PC-3 (cell line): ENCODE measurements around the gene RAD17. TPM values are rescaled to one million over a fixed set of nuclear protein-coding genes. Genes with fewer than 3 reads are reported as not detected.
"Not testable (repeated sequence)": the region's sequence is repeated elsewhere in the genome, so short reads cannot be mapped to it uniquely, and the experiment has no call there.

ENCODE experiments used
- ATAC-seq: fragments of 200-7000 bp; cut with Tn5 transposase; 2 replicates; pipeline ENCODE4 v1.9.1; 2020; ENCODE audit warnings: mild to moderate bottlenecking, moderate library complexity
- BruUV-seq: library from RNA; stranded (reverse); fragments of 400-500 nt; replicated peaks from 2 replicates; lab custom pipeline; 2021; lab: Mats Ljungman, UMichigan
- CTCF ChIA-PET: fragments of 300-600 bp; sonication (Branson Sonifier 250); formaldehyde crosslinking; loops from one replicate; lab custom pipeline; 2022; ENCODE audit warnings: antibody characterized with exemption; lab: Charles Lee
- POLR2A ChIA-PET: fragments of 300-600 bp; sonication (Branson Sonifier 250); formaldehyde crosslinking; loops from one replicate; lab custom pipeline; 2022; ENCODE audit warnings: antibody characterized with exemption; ENCODE audit not compliant: unreplicated experiment; lab: Charles Lee
- DNase-seq: peaks from one replicate; pipeline ENCODE4 v3.0.0-alpha.2; 2015
- H2AFZ ChIP-seq: fragments of 300-600 bp; sonication (generic); 2 replicates; pipeline ENCODE4 v1.6.0; 2016; ENCODE audit warnings: antibody characterized with exemption, low read length
- H3F3A ChIP-seq: fragments of 300-600 bp; sonication (generic); one replicate; pipeline ENCODE4 v1.6.0; 2017; ENCODE audit warnings: antibody characterized with exemption, low read length, control low read depth, mild to moderate bottlenecking; ENCODE audit not compliant: unreplicated experiment
- H3K27ac ChIP-seq: fragments of 300-600 bp; sonication (generic); 2 replicates; pipeline ENCODE4 v1.5.1; 2016; ENCODE audit warnings: mild to moderate bottlenecking, low read length
- H3K27me3 ChIP-seq: fragments of 300-600 bp; sonication (generic); 2 replicates; pipeline ENCODE4 v1.6.1; 2016; ENCODE audit warnings: low read length, mixed read lengths
- H3K36me3 ChIP-seq: fragments of 300-600 bp; sonication (generic); 2 replicates; pipeline ENCODE4 v1.6.1; 2016; ENCODE audit warnings: low read depth, mixed run types, low read length, mixed read lengths
- H3K4me1 ChIP-seq: fragments of 300-600 bp; sonication (generic); 2 replicates; pipeline ENCODE4 v1.5.1; 2016; ENCODE audit warnings: low read length; ENCODE audit not compliant: insufficient read depth
- H3K4me2 ChIP-seq: fragments of 300-600 bp; sonication (generic); 2 replicates; pipeline ENCODE4 v1.6.0; 2016; ENCODE audit warnings: low read length
- H3K4me3 ChIP-seq: fragments of 300-600 bp; sonication (generic); 2 replicates; pipeline ENCODE4 v1.5.1; 2016; ENCODE audit warnings: mild to moderate bottlenecking, low read length, mixed read lengths
- H3K79me2 ChIP-seq: fragments of 300-600 bp; sonication (generic); 2 replicates; pipeline ENCODE4 v1.6.1; 2017; ENCODE audit warnings: low read length, mixed read lengths
- H3K9ac ChIP-seq: fragments of 300-600 bp; sonication (generic); 2 replicates; pipeline ENCODE4 v1.6.0; 2016; ENCODE audit warnings: mild to moderate bottlenecking, low read length
- H3K9me2 ChIP-seq: fragments of 300-600 bp; sonication (generic); replicated peaks from 2 replicates; pipeline ENCODE4 v1.6.1; 2016; ENCODE audit warnings: mixed run types, low read length, mixed read lengths
- H3K9me3 ChIP-seq: fragments of 300-600 bp; sonication (generic); 2 replicates; pipeline ENCODE4 v1.6.1; 2016; ENCODE audit warnings: low read length, mixed read lengths
- H4K20me1 ChIP-seq: fragments of 300-600 bp; sonication (generic); 2 replicates; pipeline ENCODE4 v1.6.1; 2016; ENCODE audit warnings: low read length, mixed read lengths
- EZH2 ChIP-seq: fragments of 300-600 bp; sonication (generic); IDR thresholded peaks from one replicate; pipeline ENCODE4 v1.6.1; 2017; ENCODE audit warnings: antibody characterized with exemption, mild to moderate bottlenecking, low read length; ENCODE audit not compliant: unreplicated experiment
- EZH2phosphoT487 ChIP-seq: fragments of 300-600 bp; sonication (generic); IDR thresholded peaks from 2 replicates; pipeline ENCODE4 v1.6.1; 2018; ENCODE audit warnings: mild to moderate bottlenecking, antibody characterized with exemption, low read length, borderline replicate concordance
- intact Hi-C: fragments of 100-400 bp; cut with micrococcal nuclease; formaldehyde crosslinking; loops from 2 replicates; pipeline ENCODE4 v1.9.0; 2023
- total RNA-seq: library from RNA; depleted of rRNA; stranded (reverse); fragments of >200 nt; gene quantifications from 2 replicates; pipeline ENCODE4 v1.2.3, GENCODE V29; 2014
- TF ChIP-seq, protein P1 (sequence below): fragments of 300-600 bp; sonication (generic); conservative IDR thresholded peaks from 2 replicates; pipeline ENCODE4 v1.5.1; 2017; ENCODE audit warnings: antibody characterized with exemption, low read depth, mild to moderate bottlenecking, low read length

Gene RAD17
- total RNA-seq, 1 experiment from 2014 or later: 13.5 TPM

DNA sequence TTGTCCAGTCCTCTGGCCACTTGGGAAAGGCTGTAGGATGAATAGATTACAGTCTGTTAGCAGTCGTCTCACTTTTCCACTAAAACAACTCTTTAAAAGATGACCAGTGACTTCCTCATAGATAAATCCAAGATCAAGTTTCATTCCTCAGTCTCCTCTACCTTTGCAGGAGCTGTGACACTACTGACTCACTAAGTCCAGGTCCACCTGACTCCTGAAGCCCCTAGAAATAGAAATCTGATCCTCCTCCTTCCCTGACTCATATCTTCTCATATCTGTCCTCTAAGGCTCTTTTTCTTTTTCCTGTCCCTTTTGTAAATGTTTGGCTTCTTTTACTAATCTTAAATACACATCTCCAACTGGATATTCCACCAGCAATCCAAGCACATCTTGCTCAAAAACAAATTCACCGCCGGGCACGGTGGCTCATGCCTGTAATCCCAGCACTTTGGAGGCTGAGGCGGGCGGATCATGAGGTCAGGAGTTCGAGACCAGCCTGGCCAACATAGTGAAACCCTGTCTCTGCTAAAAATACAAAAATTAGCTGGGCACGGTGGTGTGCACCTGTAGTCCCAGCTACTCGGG lies 39.6 kb upstream of the RAD17 start:
- TF ChIP-seq EZH2 (no peak), EZH2phosphoT487 (no peak)
- TF ChIP-seq, protein P1, sequence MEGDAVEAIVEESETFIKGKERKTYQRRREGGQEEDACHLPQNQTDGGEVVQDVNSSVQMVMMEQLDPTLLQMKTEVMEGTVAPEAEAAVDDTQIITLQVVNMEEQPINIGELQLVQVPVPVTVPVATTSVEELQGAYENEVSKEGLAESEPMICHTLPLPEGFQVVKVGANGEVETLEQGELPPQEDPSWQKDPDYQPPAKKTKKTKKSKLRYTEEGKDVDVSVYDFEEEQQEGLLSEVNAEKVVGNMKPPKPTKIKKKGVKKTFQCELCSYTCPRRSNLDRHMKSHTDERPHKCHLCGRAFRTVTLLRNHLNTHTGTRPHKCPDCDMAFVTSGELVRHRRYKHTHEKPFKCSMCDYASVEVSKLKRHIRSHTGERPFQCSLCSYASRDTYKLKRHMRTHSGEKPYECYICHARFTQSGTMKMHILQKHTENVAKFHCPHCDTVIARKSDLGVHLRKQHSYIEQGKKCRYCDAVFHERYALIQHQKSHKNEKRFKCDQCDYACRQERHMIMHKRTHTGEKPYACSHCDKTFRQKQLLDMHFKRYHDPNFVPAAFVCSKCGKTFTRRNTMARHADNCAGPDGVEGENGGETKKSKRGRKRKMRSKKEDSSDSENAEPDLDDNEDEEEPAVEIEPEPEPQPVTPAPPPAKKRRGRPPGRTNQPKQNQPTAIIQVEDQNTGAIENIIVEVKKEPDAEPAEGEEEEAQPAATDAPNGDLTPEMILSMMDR: no peak
- peak; percentile 92 for DNase-seq
- H3K9me3 ChIP-seq: no peaks in the 10 kb centered on the region
- no peak overlapping the region for H3K9ac ChIP-seq
- ATAC-seq: peak; percentile 80
- peak overlapping the region; percentile 55 for H3K4me2 ChIP-seq
- H3K4me1 ChIP-seq: peaks cover 12% of the 10 kb centered on the region; the same call in 1 of the 2 replicates
- H3F3A ChIP-seq: peaks cover 4% of the 10 kb centered on the region
- ChIA-PET CTCF (interaction anchor here (0.5 kb wide), 1 partner anchor 176 kb away, joined by 5 read pairs; no protein-coding TSS in a partner anchor), POLR2A (no interaction called here)
- H4K20me1 ChIP-seq: no peaks in the 10 kb centered on the region
- no peaks in the 10 kb centered on the region for H3K9me2 ChIP-seq
- H3K4me3 ChIP-seq: no peak overlapping the region
- intact Hi-C loops: loop anchor here (1.0 to 5.0 kb wide), 2 partner anchors 37 to 91 kb away; partner anchors contain the start of genes AK6, RAD17 and TAF9
- H2AFZ ChIP-seq: no peak overlapping the region
- H3K27me3 ChIP-seq: no peaks in the 10 kb centered on the region
- peak overlapping the region; percentile 68 for H3K27ac ChIP-seq
- peaks cover 16% of the 10 kb centered on the region for H3K79me2 ChIP-seq
- H3K36me3 ChIP-seq: no peaks in the 10 kb centered on the region
- BruUV-seq: no TSS peak

DNA sequence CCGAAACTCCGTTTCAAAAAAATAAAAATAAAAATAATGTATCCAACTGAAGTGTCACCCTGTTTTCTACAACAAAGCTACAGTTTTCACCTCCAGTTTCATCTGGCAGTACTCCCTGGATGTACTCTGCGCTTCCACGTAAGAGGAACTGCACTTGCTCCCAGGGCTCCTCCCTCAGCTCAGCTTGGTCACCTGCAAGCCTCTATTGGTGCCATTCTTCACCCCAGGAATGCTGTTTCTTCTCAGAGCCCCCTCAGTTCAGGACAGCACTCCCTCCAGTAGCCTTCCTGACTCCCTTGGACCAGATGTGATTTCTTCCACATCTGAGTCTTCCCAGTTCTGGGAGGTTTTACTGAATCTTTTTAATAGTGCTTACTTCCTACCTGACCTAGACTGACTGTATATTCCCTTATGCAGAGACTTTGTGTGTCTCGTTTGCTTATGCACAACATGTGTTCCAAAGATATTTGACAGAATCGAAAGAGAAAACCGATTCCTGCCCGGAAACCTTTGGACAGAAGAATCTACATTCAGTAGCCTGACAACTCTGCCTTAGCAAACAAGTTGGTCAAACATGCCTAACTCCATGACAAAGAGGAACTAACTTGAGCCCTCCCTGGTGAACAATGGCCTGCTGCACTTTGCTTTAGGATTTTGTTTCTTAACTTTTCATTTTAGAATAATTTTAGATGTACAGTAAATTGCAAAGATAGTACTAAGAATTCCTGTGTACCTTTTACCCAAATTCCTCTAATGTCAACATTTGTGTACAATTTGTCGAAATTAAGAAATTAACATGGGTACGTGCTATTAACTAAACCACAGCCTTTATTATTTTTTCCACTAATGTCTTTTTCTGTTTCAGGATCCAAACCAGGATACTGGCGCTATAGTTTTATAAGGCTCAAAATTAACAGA lies 37.8 kb upstream of the RAD17 start:
- Histone ChIP-seq H2AFZ (peak overlapping the region; percentile 74), H3K79me2 (peaks cover 16% of the 10 kb centered on the region), H3K27me3 (no peaks in the 10 kb centered on the region), H3K9me3 (no peaks in the 10 kb centered on the region), H3F3A (peaks cover 4% of the 10 kb centered on the region), H3K4me3 (peak overlapping the region; percentile 86), H3K36me3 (no peaks in the 10 kb centered on the region), H3K27ac (peak overlapping the region; percentile 67), H3K9me2 (no peaks in the 10 kb centered on the region), H3K9ac (peak overlapping the region; percentile 80), H3K4me1 (peaks cover 16% of the 10 kb centered on the region), H3K4me2 (peak overlapping the region; percentile 89), H4K20me1 (no peaks in the 10 kb centered on the region)
- TSS peak; percentile 81 for BruUV-seq
- DNase-seq: peak; percentile 48
- ChIA-PET CTCF (no interaction called here), POLR2A (no interaction called here)
- TF ChIP-seq, protein P1: no peak
- TF ChIP-seq EZH2phosphoT487 (no peak), EZH2 (no peak)
- intact Hi-C loops: loop anchor here (1.0 to 5.0 kb wide), 2 partner anchors 36 to 238 kb away; partner anchors contain the start of genes AK6, RAD17 and TAF9
- ATAC-seq: peak; percentile 23; the same call in 1 of the 2 replicates

DNA sequence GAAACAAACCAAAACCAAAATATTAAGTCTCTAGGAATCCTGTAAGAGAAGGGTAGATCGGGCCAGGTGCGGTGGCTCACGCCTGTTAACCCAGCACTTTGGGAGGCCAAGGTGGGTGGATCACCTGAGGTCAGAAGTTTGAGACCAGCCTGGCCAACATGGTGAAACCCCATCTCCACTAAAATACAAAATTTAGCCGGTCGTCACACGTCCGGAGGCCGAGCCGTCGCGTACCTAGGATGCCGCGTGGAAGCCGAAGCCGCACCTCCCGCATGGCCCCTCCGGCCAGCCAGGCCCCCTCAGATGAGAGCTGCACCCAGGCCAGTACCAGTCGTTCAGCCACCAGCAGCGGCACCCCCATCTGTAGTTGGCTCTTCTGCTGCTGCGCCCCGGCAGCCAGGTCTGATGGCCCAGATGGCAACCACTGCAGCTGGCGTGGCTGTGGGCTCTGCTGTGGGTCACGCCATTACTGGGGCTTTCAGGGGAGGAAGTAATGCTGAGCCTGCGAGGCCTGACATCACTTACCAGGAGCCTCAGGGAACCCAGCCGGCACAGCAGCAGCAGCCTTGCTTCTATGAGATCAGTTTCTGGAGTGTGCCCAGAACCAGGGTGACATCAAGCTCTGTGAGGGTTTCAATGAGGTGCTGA lies 35.8 kb upstream of the RAD17 start:
- not testable (repeated sequence) for H3K9ac ChIP-seq, H2AFZ ChIP-seq, DNase-seq, BruUV-seq, H4K20me1 ChIP-seq, H3K27me3 ChIP-seq, H3K4me2 ChIP-seq, H3K4me3 ChIP-seq, H3K9me3 ChIP-seq, ATAC-seq, H3K27ac ChIP-seq, H3K36me3 ChIP-seq, H3F3A ChIP-seq, H3K9me2 ChIP-seq
- intact Hi-C loops: loop anchor here (5.0 kb wide), 1 partner anchor 34 kb away; the partner anchor contains the start of genes AK6, RAD17 and TAF9
- peaks cover 16% of the 10 kb centered on the region for H3K79me2 ChIP-seq
- CTCF ChIA-PET: interaction anchor here (1.0 to 1.8 kb wide), 2 partner anchors 62 to 240 kb away, joined by 4 to 11 read pairs; partner anchors contain the start of gene SLC30A5
- POLR2A ChIA-PET: interaction anchor here (0.6 kb wide), 1 partner anchor 99 kb away, joined by 3 read pairs; the partner anchor contains the start of gene CDK7
- peaks cover 16% of the 10 kb centered on the region for H3K4me1 ChIP-seq
